ENCODE results near the gene INPP5A.

Gene INPP5A

DNA sequence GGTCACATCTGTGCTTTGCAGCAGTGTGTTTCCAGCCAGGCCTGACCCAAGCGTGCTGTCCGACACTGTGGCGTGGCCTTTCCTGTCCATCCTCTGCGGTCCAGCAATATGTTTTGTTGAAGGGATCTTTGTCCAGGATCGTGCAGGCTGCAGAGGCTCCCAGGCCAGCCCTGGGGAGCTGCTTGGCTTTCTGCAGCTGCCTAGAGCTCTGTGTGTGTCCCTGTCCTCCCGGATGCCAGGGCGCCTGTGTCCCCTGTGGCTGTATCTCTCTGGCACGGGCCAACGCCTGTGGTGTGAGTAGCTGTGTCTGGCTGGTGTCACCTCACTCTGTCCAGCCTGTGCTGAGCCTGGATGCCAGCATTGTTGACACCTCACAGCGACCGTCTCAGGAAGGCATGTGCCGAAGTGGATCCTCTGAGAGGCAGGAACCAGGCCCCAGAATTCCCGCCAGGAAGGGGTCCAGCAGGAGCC, 94.5 kb downstream of the INPP5A start:
- no peak for DNase-seq (ENCODE audit: low read depth, low spot score)
- TF ChIP-seq, protein P1, sequence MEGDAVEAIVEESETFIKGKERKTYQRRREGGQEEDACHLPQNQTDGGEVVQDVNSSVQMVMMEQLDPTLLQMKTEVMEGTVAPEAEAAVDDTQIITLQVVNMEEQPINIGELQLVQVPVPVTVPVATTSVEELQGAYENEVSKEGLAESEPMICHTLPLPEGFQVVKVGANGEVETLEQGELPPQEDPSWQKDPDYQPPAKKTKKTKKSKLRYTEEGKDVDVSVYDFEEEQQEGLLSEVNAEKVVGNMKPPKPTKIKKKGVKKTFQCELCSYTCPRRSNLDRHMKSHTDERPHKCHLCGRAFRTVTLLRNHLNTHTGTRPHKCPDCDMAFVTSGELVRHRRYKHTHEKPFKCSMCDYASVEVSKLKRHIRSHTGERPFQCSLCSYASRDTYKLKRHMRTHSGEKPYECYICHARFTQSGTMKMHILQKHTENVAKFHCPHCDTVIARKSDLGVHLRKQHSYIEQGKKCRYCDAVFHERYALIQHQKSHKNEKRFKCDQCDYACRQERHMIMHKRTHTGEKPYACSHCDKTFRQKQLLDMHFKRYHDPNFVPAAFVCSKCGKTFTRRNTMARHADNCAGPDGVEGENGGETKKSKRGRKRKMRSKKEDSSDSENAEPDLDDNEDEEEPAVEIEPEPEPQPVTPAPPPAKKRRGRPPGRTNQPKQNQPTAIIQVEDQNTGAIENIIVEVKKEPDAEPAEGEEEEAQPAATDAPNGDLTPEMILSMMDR (IDR thresholded peaks at IDR 0.05; ENCODE audit: insufficient read depth, low read length, missing control alignments): no peak
- H3K4me3 ChIP-seq (ENCODE audit: low read depth, low read length): no peak overlapping the region
- CTCF ChIA-PET: interaction anchor here (2.4 to 11.7 kb wide), 3 partner anchors 22 to 177 kb away, joined by 8 to 151 read pairs (median 27); no protein-coding TSS in a partner anchor
- POLR2A ChIA-PET: interaction anchor here (0.9 kb wide), 1 partner anchor 156 kb away, joined by 3 read pairs; no protein-coding TSS in a partner anchor

DNA sequence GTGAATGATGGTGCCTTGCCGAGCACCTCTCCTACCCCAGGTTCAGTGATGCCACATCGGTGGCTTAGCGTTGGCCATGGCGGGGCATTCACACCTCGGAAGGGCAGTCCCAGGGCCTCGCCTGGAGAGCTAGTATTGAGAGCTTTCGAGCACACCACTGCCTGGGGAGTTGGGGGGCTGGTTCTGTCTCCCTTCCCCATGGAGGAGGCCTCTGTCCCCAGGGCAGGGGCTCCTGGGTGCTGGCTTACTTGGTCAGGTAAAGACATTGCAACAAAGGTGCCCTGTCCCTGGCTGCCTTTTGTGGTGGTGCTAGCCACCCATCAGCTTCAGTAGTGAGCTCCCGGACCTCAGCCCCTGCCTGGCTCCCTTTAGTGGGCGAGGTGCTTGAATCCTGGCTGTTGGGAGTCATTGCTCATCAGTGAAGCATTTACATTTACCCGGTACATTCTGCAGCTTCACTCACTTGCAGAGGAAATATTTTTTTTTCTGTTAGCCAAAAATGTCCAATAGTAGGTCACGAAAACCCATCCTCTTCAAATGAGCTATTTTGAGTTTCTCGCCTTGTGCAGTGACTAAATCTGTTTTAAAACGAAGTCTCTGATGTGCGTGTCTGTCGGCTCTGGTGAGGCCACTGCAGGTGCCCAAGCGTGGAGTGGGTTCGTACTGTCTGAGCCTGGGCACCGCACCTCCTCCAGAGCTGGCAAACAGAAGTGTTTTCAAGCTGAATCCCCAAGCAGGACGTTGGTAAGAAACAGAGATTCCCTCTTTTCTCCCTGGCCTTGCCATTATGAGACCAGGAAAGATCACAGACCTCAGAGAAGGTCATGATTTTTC, 95.5 kb downstream of the INPP5A start:
- ChIA-PET POLR2A (interaction anchor here (0.7 to 1.1 kb wide), 4 partner anchors 93 to 168 kb away, joined by 3 read pairs; no protein-coding TSS in a partner anchor), CTCF (interaction anchor here (1.0 to 11.7 kb wide), 9 partner anchors 9 to 411 kb away, joined by 3 to 151 read pairs (median 5); no protein-coding TSS in a partner anchor)
- no peak for DNase-seq (ENCODE audit: low read depth, low spot score)
- TF ChIP-seq, protein P1 (IDR thresholded peaks at IDR 0.05; ENCODE audit: insufficient read depth, low read length, missing control alignments): no peak
- no peak overlapping the region for H3K4me3 ChIP-seq (ENCODE audit: low read depth, low read length)

DNA sequence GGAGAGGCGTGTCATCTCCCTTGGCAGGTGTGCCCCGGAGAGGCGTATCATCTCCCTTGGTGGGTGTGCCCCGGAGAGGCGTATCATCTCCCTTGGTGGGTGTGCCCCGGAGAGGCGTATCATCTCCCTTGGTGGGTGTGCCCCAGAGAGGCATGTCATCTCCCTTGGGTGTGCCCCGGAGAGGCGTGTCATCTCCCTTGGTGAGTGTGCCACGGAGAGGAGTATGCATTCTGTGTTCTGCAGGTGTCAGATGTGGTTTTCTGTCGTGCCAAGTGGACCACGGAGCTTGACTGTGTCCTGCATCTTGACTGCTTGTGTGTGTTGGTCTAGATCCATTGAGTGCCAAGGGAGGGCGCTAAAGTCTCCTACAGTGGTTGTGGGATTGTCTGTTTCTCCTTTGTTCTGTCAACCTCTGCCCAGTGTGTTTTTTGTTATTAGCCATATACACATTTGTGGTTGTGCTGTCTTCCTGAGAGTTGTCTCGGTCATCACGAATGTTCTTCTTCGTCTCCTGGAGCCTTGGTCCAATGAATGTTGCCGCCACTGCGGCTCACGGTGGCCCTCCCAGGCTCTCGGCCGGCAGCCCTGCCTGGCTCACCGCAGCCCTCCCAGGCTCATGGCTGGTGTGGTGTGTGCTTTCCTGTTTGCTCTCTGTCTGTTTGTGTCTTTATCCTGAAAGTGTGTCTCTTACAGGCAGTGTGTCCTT, 96.8 kb downstream of the INPP5A start:
- TF ChIP-seq, protein P1 (IDR thresholded peaks at IDR 0.05; ENCODE audit: insufficient read depth, low read length, missing control alignments): no peak
- H3K4me3 ChIP-seq (ENCODE audit: low read depth, low read length): no peak overlapping the region
- CTCF ChIA-PET: interaction anchor here (1.0 to 11.7 kb wide), 8 partner anchors 9 to 412 kb away, joined by 3 to 151 read pairs (median 4); no protein-coding TSS in a partner anchor
- no peak for DNase-seq (ENCODE audit: low read depth, low spot score)
- POLR2A ChIA-PET: no interaction called here

DNA sequence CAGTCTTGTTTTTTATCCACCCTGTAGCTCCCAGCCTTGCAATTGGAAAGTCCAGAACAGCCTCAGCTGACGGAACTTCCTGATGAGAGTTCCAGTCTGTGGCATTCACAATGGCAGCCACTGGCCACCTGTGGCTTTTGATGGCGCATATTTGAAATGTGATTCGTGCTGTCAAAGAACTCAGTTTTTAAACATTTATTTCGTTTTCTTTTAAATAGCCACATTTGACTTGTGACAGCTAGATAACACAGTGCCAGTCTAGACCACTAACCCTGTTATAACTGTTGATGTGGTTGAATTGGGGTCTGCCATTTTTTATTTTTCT, 97.3 kb downstream of the INPP5A start:
- POLR2A ChIA-PET: no interaction called here
- CTCF ChIA-PET: interaction anchor here (1.5 to 11.7 kb wide), 4 partner anchors 64 to 181 kb away, joined by 3 to 151 read pairs (median 4); no protein-coding TSS in a partner anchor
- no peak for DNase-seq (ENCODE audit: low read depth, low spot score)
- no peak overlapping the region for H3K4me3 ChIP-seq (ENCODE audit: low read depth, low read length)
- TF ChIP-seq, protein P1 (IDR thresholded peaks at IDR 0.05; ENCODE audit: insufficient read depth, low read length, missing control alignments): no peak

DNA sequence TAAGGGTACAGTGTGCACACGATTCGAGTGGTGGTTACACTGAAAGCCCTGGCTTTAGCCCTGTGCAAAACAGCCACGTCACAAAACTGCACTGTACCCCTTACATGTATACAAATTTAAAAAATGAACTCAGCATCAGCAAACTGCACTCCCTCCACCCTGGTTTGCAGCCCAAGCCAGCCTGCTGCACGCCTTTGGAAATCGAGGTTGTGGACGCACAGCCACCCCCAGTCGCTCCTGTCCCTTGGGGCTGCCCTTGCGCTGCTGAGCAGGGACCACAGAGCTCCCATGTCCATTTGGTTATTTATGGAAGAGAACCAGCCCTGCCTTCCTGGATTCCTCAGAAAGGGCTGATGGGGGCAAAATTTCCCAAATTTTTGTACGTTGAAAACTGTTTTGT, 98.8 kb downstream of the INPP5A start:
- CTCF ChIA-PET: interaction anchor here (0.6 to 11.7 kb wide), 7 partner anchors 18 to 274 kb away, joined by 3 to 151 read pairs (median 3); no protein-coding TSS in a partner anchor
- DNase-seq (ENCODE audit: low read depth, low spot score): no peak
- H3K4me3 ChIP-seq (ENCODE audit: low read depth, low read length): no peak overlapping the region
- TF ChIP-seq, protein P1 (IDR thresholded peaks at IDR 0.05; ENCODE audit: insufficient read depth, low read length, missing control alignments): no peak
- POLR2A ChIA-PET: interaction anchor here (1.0 kb wide), 1 partner anchor 104 kb away, joined by 3 read pairs; no protein-coding TSS in a partner anchor
